Neuronal stem cell (in vitro differentiated cells): ENCODE data around the gene RBKS.

Experiments
- DNase-seq: peaks from one replicate; pipeline ENCODE4 v3.0.0-alpha.2; 2013; ENCODE audit warnings: low spot score
- H2AFZ ChIP-seq: one replicate; pipeline ENCODE4 v1.6.1; 2013; ENCODE audit warnings: mild to moderate bottlenecking, low read length, inconsistent platforms
- H2AK5ac ChIP-seq: 2 replicates; pipeline ENCODE4 v1.6.1; 2013; ENCODE audit warnings: low read depth, mild to moderate bottlenecking, inconsistent platforms, low read length, moderate library complexity, mixed read lengths
- H2BK120ac ChIP-seq: 2 replicates; pipeline ENCODE4 v1.6.1; 2013; ENCODE audit warnings: low read depth, mild to moderate bottlenecking, inconsistent platforms, low read length, moderate library complexity, mixed read lengths
- H2BK12ac ChIP-seq: one replicate; pipeline ENCODE4 v1.6.1; 2013; ENCODE audit warnings: low read length, inconsistent platforms
- H2BK15ac ChIP-seq: 2 replicates; pipeline ENCODE4 v1.6.1; 2013; ENCODE audit warnings: mild to moderate bottlenecking, low read length, inconsistent platforms, mixed read lengths
- H2BK5ac ChIP-seq: one replicate; pipeline ENCODE4 v1.6.1; 2013; ENCODE audit warnings: inconsistent platforms, mild to moderate bottlenecking, low read length, moderate library complexity
- H3K14ac ChIP-seq: one replicate; pipeline ENCODE4 v1.6.1; 2013; ENCODE audit warnings: low read length, inconsistent platforms
- H3K18ac ChIP-seq: 2 replicates; pipeline ENCODE4 v1.6.1; 2013; ENCODE audit warnings: low read length, inconsistent platforms
- H3K23ac ChIP-seq: 2 replicates; pipeline ENCODE4 v1.6.1; 2013; ENCODE audit warnings: low read depth, mild to moderate bottlenecking, mixed read lengths, low read length, inconsistent platforms; ENCODE audit not compliant: poor library complexity
- H3K27ac ChIP-seq: replicated peaks from 3 replicates; pipeline ENCODE4 v1.5.1; 2013; ENCODE audit warnings: low read length, inconsistent platforms
- H3K27me3 ChIP-seq, 3 experiments: 2 replicates each; pipeline ENCODE4 v1.6.1; 2013; ENCODE audit warnings: low read length in 3 of 3, mild to moderate bottlenecking in 2 of 3, inconsistent platforms in 1 of 3, low read depth in 1 of 3, mixed read lengths in 1 of 3, moderate library complexity in 1 of 3; ENCODE audit not compliant: control insufficient read depth in 3 of 3, insufficient read depth in 3 of 3
- H3K36me3 ChIP-seq, 2 donors: replicated peaks in 1 of 2; 2 replicates each; pipeline ENCODE4 v1.6.1; 2013; ENCODE audit warnings: low read length in 2 of 2; ENCODE audit not compliant: control insufficient read depth in 2 of 2, insufficient read depth in 2 of 2
- H3K4ac ChIP-seq: 2 replicates; pipeline ENCODE4 v1.6.1; 2013; ENCODE audit warnings: inconsistent platforms, mild to moderate bottlenecking, low read length, moderate library complexity
- H3K4me1 ChIP-seq, 2 donors: 1 replicate in 1 of 2; 2 replicates in 1 of 2; pipeline ENCODE4 v1.6.1; 2013; ENCODE audit warnings: low read length in 2 of 2, low read depth in 1 of 2; ENCODE audit not compliant: control insufficient read depth in 2 of 2, insufficient read depth in 1 of 2
- H3K4me2 ChIP-seq: one replicate; pipeline ENCODE4 v1.6.1; 2013; ENCODE audit warnings: mild to moderate bottlenecking, low read length, inconsistent platforms; ENCODE audit not compliant: insufficient read depth, poor library complexity, severe bottlenecking
- H3K4me3 ChIP-seq, 2 donors: 2 replicates each; pipeline ENCODE4 v1.5.1; 2013; ENCODE audit warnings: low read length in 2 of 2, mild to moderate bottlenecking in 2 of 2, inconsistent platforms in 1 of 2, moderate library complexity in 1 of 2
- H3K79me1 ChIP-seq: one replicate; pipeline ENCODE4 v1.6.1; 2013; ENCODE audit warnings: low read depth, mild to moderate bottlenecking, inconsistent platforms, low read length, moderate library complexity
- H3K9ac ChIP-seq: one replicate; pipeline ENCODE4 v1.6.1; 2013; ENCODE audit warnings: mild to moderate bottlenecking, low read depth, low read length, inconsistent platforms; ENCODE audit not compliant: poor library complexity
- H3K9me3 ChIP-seq, 2 donors: replicated peaks in 1 of 2; 2 replicates each; pipeline versions ENCODE3 to v1.6.1; 2013; ENCODE audit warnings: low read length in 2 of 2, mild to moderate bottlenecking in 2 of 2, inconsistent platforms in 1 of 2, low read depth in 1 of 2, mixed read lengths in 1 of 2, moderate library complexity in 1 of 2; ENCODE audit not compliant: control insufficient read depth in 2 of 2, insufficient read depth in 1 of 2
- H4K8ac ChIP-seq: one replicate; pipeline ENCODE4 v1.6.1; 2013; ENCODE audit warnings: low read depth, mild to moderate bottlenecking, inconsistent platforms, low read length, moderate library complexity
- H4K91ac ChIP-seq: one replicate; pipeline ENCODE4 v1.6.1; 2013; ENCODE audit warnings: low read length, low read depth, mild to moderate bottlenecking, inconsistent platforms; ENCODE audit not compliant: poor library complexity
- WGBS, 2 donors: extraction: QIAGEN DNeasy Blood & Tissue Kit; methylation state at CpG; one replicate each; pipeline ENCODE4 v1.1.7; 2013; ENCODE audit warnings: missing lambda C conversion rate in 2 of 2, mixed read lengths in 1 of 2; ENCODE audit not compliant: insufficient read length in 2 of 2, insufficient replicate concordance in 1 of 2; ENCODE audit errors: extremely low coverage in 2 of 2; 5-methylcytosine and 5-hydroxymethylcytosine counted together

Gene RBKS

GRCh38 chr2:27806311-27807059 is 83.7 kb downstream of the RBKS start:
- Histone ChIP-seq H3K23ac (no peak overlapping the region), H3K4ac (no peak overlapping the region), H4K8ac (no peak overlapping the region), H3K27me3 (no peaks in the 10 kb centered on the region), H4K91ac (no peak overlapping the region), H3K14ac (no peak overlapping the region), H2BK15ac (no peak overlapping the region), H2BK12ac (no peak overlapping the region), H3K36me3 (no peaks in the 10 kb centered on the region), H3K18ac (no peak overlapping the region), H2BK120ac (no peak overlapping the region), H2AK5ac (no peak overlapping the region), H2AFZ (no peak overlapping the region), H3K4me1 (no peaks in the 10 kb centered on the region), H3K4me2 (no peak overlapping the region), H3K9me3 (no peaks in the 10 kb centered on the region), H3K4me3 (no peak overlapping the region), H2BK5ac (no peak overlapping the region), H3K9ac (no peak overlapping the region), H3K79me1 (no peaks in the 10 kb centered on the region), H3K27ac (no peak overlapping the region)
- no CpG with 5 or more reads among the region's 5 CpGs for WGBS, 2 donors
- no peak for DNase-seq

GRCh38 chr2:27805180-27805579 is 85.0 kb downstream of the RBKS start:
- Histone ChIP-seq H2AFZ (no peak overlapping the region), H3K9ac (no peak overlapping the region), H2BK15ac (no peak overlapping the region), H3K18ac (no peak overlapping the region), H2AK5ac (no peak overlapping the region), H2BK5ac (no peak overlapping the region), H3K27me3 (no peaks in the 10 kb centered on the region), H3K4me2 (no peak overlapping the region), H2BK12ac (no peak overlapping the region), H3K36me3 (no peaks in the 10 kb centered on the region), H3K79me1 (peaks cover 3% of the 10 kb centered on the region), H4K8ac (no peak overlapping the region), H3K27ac (no peak overlapping the region), H3K4me3 (no peak overlapping the region), H3K23ac (no peak overlapping the region), H3K4ac (no peak overlapping the region), H3K14ac (no peak overlapping the region), H2BK120ac (no peak overlapping the region), H3K9me3 (peaks cover 0 to 2% of the 10 kb centered on the region in 2 donors), H4K91ac (no peak overlapping the region), H3K4me1 (peaks cover 0 to 4% of the 10 kb centered on the region in 2 donors)
- no CpG with 5 or more reads among the region's 3 CpGs for WGBS, 2 donors
- DNase-seq, result no peak

GRCh38 chr2:27804146-27804545 is 86.0 kb downstream of the RBKS start:
- no peak overlapping the region for H2BK12ac ChIP-seq

GRCh38 chr2:27803046-27803445 is 87.1 kb downstream of the RBKS start:
- no peak overlapping the region for H2AK5ac ChIP-seq
- no peak for DNase-seq
- no peaks in the 10 kb centered on the region for H3K27me3 ChIP-seq
- H3K4me3 ChIP-seq, result no peak overlapping the region
- peaks cover 0 to 2% of the 10 kb centered on the region in 2 donors for H3K9me3 ChIP-seq
- no peak overlapping the region for H4K91ac ChIP-seq
- H2AFZ ChIP-seq, result no peak overlapping the region
- H3K36me3 ChIP-seq, result no peaks in the 10 kb centered on the region
- H3K4ac ChIP-seq, result no peak overlapping the region
- H3K27ac ChIP-seq, result no peak overlapping the region
- H2BK12ac ChIP-seq, result no peak overlapping the region
- no peak overlapping the region for H3K4me2 ChIP-seq
- H2BK120ac ChIP-seq, result no peak overlapping the region
- H3K79me1 ChIP-seq, result peaks cover 3% of the 10 kb centered on the region
- no peak overlapping the region for H3K18ac ChIP-seq
- H3K14ac ChIP-seq, result no peak overlapping the region
- no peak overlapping the region for H2BK15ac ChIP-seq
- H4K8ac ChIP-seq, result no peak overlapping the region
- no CpG with 5 or more reads among the region's 2 CpGs for WGBS, 2 donors
- H3K9ac ChIP-seq, result no peak overlapping the region
- H2BK5ac ChIP-seq, result no peak overlapping the region
- H3K4me1 ChIP-seq, result peaks cover 9 to 14% of the 10 kb centered on the region in 2 donors
- no peak overlapping the region for H3K23ac ChIP-seq

More at GRCh38 chr2:27804146-27804545, 86.0 kb downstream of the RBKS start:
- Histone ChIP-seq H3K27ac (no peak overlapping the region), H3K4me1 (peaks cover 4 to 10% of the 10 kb centered on the region in 2 donors), H2BK15ac (no peak overlapping the region), H3K23ac (no peak overlapping the region), H2BK120ac (no peak overlapping the region), H3K36me3 (no peaks in the 10 kb centered on the region), H3K79me1 (peaks cover 3% of the 10 kb centered on the region), H4K8ac (no peak overlapping the region), H3K14ac (no peak overlapping the region), H2AK5ac (no peak overlapping the region), H3K9me3 (peaks cover 0 to 2% of the 10 kb centered on the region in 2 donors), H4K91ac (no peak overlapping the region), H3K27me3 (no peaks in the 10 kb centered on the region), H3K4ac (no peak overlapping the region), H2AFZ (no peak overlapping the region), H3K9ac (no peak overlapping the region), H2BK5ac (no peak overlapping the region), H3K4me2 (no peak overlapping the region), H3K18ac (no peak overlapping the region), H3K4me3 (no peak overlapping the region)
- no peak for DNase-seq
